Stimulated activated CD4-positive, alpha-beta T cell treated with anti-CD3 and anti-CD28 coated beads, Interleukin-1b, Interleukin-23, amount 100 ng/mL, for 24 hours (primary cell): ENCODE data around the gene CAST.

ENCODE experiments used
- DNase-seq, 4 experiments: peaks; one replicate each; pipeline ENCODE4 v3.0.0-alpha.2; 2020; ENCODE audit warnings: low read depth in 4 of 4, low spot score in 1 of 4

CAST gene

DNA sequence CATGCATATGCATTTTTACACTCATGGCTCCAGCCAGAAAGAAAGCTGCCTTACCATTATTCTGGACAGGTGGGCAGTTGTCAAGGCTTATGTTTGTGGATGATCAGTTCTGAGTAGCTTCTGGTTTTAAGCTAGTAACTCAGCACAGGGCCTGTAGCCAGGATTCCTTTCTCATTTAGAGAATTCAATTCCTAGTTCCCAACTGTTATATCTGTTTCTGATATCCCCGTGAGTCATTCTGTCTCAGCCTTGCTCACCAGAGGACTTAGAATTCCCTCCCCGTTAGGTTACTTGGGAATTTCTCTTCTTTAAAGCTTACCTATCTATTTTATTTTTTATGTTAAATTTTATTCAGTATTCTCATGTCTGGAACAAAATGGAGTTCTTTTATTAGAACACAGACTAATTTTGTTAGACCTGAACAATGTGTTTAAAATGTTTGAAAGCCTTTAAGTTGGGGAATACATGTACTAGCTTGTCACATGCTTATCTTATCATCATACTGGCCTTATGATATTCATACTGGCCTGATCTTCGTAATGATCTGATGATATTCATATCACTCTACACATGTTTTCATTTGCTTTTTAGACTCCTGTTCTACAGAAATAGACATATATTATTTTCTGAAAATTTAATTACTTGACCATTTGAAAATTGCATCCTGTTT lies 47.1 kb downstream of the CAST start:
- no peak for DNase-seq

DNA sequence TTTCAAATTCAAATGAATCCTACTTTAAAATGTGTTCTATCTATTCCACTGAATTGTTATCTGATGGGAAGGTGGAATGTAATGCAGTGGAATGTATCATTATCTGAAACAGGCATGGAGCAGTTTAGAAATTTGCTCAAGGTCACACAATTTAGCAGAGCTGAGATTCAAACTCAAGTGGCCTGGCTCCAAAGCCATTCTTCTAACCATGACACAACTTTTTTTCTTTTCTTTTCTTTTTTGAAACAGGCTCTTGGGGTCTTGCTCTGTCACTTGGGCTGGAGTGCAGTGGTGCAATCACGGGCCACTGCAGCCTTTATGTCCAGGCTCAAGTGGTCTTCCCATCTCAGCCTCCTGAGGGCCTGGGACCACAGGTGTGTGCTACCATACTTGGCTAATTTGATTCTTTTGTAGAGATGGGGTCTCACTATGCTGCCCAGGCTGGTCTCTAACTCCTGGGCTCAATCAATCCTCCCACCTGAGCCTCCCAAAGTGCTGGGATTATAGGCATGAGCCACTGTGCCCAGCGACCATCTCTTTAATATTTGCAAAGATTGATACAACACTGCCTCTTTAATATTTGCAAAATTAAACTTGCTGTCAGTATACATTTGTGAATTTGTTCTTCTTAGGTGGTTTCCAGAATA lies 50.0 kb downstream of the CAST start:
- no peak for DNase-seq

DNA sequence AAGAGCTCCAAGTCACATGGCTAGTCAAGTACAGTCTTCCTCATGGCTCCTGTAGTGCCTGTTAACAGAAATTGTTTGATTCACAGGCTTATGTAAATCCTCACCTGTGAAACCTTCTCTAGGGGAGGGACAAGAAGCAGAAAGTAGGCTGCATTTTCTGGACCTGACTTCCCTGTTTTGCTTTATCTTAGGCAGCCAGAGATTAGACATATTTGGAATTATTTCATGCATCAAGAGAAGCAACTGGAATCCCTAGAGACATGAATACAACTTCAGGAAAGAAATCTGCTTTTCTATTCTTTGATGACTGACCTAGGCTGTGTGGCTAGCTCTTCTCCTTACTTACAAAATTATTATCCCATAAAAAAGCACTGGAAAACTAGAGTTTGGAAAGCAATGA lies 52.3 kb downstream of the CAST start:
- no peak for DNase-seq

DNA sequence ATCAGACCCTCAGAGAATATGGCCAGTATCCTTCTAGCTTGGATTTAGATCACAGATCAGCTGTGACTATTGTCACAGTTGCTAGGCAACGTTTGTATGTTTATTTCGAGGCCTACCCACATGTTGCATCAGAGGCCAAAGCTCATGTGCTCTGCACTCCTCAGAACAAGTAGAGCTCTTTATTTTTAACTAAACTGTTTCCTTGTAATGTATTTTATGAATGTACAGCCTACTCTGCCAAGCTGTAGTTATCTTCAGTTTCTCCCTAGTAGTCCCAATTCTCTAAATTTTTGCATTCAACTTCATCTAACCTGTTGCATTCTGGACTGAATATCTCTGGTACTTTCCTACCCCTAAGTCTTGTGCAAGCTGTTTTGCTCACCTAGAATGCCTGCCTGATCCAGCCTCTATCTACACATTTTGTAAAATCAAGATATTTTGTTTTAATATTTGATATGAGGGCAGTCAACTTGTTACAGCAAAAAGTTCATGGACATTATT lies 52.8 kb downstream of the CAST start:
- no peak for DNase-seq

DNA sequence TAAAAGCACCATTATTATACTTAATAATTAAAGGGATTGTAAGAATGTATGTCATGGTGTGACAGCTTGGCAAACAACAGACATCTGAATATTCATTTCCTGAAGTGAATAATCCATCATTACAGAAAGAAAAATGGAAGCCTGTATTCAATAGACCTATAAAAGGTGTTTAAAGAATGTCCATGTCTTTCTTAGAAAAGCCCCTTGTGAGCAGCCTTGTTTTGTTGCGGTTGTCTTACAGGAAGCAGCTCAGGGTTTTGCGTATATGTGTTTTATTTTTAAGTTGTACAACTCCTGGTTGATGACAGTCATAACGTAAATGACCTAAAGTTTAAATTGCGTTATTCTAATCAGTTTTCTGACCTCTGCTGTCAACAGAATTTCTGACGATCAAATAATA lies 53.8 kb downstream of the CAST start:
- no peak for DNase-seq

DNA sequence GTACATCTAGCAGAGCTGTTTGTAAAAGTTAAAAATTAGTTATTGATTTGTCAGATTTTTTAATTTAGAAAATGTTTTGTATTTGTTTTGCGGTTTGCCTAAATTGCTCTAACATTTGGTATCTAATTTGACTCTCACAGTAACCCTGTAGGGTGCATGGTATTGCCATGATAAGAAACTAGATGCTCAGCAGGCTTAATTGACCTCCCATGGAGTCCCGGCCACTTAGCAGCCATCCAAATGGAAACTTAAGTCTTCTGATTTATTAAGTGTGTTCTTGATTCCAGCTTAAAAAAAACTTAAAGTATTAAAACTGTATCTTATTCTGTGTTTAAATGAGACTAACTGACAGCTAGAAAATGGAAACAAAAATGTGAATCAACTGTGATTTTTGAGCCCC lies 54.5 kb downstream of the CAST start:
- no peak for DNase-seq

DNA sequence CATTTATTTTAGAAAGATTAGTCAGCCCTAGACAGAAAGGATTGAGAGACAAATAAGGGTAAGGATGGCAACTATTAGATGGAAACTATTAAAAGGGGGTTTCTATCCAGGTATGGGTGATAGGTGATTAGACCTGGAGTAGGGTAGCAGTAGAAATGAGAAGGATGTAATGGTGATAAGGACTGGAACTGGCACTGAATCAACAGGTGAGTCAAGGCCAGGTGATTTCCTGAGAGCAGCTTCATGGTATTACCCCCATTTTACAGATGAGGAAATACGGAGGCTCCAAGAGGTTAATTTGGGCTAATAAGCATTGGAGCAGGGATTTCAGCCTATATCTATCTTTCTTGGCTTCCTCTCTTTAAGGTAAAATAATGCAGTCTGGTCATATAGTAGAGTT lies 55.7 kb downstream of the CAST start:
- DNase-seq: no peak

DNA sequence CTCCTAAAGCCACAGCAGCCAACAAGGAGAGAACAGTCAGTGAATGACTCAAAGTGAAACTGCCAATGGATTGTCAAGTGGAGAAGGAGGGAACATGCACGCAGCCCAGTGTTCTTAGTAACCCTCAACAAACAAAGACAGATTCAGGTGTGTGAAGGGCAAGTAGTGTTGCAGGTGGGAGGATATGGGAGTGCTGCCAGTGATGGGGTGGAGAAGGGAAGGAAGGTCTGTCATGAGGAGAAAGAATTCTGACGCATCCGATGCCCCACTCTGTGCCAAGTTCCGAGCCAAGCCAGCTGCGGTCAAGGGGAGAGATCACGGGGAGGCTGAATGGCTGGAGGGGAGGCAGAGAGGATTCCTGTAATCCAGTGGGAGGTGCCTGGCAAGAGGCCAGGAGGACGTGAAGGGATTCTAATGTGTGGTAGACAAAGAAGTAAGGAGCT lies 56.5 kb downstream of the CAST start:
- DNase-seq: no peak

DNA sequence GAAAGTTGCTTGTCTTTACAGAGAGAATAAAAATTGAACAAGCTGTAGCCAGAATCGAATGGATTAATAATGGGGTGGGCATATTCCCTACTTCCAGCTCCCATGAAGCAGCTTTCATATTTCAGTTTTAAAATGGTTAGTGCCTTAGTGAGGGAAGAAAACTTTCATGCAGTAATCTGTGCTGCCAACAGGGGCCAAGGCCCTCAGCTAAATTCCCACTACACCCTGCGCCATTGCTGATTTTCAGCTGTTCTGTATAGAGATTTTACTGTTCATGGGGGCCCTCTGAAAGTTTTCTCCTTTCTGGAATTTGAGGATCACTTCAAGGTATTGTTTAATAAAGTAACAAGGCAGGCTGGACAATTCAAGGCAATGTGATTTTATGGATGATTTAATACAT lies 58.2 kb downstream of the CAST start:
- no peak for DNase-seq

DNA sequence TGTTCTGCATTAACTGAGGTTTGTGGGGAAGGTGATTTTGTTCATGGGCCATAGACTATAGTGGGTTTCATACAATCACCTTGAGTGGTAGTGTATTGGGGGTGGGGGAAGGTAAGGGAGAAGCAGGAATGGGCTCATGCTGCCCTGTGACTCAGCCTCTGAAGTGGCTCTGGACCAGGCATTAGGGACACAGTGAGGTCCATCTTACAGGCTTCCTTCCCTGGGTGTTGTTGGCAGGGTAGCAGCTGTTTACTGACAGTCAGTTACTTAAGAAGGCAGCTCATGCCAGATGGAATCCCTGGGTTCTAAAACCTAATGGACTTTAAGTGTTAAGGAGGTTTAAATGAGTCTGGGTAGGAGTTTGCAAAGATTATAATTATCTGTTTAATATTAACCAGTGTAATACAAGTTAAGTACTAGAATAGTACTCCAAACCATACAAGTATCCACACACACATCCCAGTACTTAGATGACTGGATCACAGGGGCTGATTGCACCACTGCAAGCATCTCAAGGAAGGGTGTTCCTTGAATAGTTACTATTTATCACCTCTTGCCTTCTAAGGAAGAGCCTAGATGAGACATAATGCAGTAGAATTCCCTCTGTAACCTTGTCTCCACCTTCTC lies 59.3 kb downstream of the CAST start:
- DNase-seq: no peak

DNA sequence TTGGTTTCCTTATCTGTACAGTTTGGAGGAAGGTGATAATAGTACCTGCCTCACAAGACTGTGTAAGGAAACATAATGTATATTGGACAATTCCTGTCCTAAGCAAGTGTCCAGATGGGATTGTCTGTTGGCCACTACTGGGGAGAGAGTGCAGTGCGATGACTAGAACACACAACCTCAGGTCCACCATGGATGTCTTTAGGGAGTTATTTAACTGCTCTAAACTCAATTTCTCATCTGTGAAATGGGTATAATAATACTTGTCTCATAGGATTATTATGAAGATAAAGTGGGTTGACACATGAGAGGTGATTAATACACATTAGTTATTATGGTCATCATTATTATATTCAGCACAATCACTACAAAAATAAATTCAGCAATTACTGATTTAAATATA lies 63.1 kb downstream of the CAST start:
- DNase-seq: no peak

DNA sequence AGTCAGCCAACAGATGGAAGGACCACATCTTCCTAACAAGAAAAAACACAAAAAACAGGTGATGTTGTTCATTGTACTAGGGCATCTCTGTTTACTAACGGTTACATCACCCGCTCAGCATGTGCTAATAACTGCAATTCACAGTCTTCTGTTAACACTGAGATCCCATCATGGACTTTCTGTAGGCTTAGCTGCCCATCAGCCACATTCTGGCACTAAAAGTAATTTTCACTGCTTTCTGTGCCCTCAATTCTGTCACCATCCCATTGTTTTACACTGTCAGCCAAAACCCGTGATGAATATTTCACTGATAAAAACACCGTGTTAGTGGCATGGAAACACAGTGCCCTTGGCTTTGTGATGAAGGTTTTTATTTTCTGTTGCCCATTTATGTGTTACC lies 64.6 kb downstream of the CAST start:
- DNase-seq: no peak

DNA sequence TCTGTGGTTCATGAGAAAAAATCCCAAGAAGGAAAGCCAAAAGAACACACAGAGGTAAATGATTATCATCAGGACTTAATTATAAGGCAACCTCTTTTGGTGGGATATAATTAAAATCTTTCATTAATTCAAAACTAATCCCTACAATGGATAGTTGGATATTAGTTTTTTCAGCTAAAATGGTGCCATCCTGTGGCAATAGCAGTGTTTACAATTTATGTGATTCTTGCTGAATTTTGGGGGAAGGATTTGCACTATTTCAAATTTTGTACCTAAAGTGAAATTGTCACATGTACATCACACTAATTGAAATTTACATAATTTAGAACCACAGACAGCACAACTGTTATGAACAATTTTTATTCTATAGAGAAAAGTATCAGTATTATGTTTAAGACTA lies 67.0 kb downstream of the CAST start:
- DNase-seq: no peak

DNA sequence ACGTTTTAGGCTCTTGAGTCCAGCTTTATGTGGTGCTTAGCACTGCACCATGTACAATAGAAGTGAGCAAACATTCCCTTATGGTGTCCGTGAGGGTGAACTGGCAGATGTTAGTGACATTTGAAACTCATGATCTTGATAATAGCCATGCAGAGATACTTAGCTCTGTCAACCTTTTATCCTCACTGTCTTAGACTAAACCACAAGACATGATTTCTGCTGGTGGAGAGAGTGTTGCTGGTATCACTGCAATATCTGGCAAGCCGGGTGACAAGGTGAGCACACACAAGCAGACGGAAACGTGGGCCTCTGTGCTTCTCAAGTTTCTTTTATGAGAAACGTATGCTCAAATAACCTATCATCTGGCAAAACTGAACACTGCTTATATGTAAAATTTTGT lies 68.4 kb downstream of the CAST start:
- no peak for DNase-seq

DNA sequence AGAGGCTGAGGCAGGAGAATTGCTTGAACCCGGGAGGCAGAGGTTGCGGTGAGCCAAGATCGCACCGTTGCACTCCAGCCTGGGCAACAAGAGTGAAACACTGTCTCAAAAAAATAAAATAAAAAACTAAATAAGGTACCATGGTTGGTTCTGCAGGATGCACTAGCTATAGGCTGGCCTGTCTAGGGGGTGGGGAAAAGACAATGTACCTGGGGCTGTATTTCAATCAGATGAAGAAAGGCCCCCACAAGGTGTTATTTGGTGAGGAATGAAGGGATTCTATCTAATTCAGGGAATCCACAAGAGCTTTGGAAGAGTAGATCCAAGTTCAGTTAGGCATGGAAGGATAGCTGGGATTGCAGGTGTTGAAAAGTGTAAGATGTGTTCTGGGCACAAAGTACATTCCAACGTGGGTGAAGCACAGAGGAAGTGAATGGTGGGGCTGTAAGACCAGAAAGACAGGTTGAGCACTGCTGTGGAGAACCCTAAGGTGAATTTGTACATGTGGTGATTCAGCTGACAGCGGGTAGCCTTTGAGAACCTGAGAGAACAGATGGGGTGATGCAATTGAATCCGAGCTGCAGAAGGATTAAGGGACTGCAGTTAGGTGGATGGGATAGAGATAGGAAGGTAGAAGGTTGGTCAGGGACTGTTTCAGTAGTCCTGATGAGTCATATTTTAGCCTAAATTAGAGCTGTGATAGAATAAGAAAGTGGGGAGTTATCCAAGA lies 71.8 kb downstream of the CAST start:
- DNase-seq: no peak

DNA sequence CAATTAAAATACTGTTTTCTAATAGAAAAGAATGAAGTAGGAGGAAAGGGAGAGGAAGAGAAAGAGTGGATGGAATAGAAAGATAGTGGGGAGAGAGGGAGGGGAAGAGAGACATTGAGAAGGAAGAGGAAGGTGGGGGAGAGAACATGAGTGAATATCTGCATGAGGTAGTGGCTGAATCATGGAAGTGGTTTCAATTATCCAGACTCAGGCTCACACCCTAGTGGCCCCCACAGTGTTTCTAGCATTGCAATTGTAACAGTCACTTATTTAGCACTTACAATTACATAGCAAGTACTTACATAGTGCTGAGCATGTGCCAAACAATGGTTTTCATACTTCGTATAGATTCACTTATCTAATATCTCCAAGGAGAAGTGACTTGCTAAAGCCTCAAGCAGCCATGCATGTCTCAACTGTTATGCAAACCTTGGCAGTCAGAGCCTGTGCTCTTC lies 72.7 kb downstream of the CAST start:
- DNase-seq: no peak

DNA sequence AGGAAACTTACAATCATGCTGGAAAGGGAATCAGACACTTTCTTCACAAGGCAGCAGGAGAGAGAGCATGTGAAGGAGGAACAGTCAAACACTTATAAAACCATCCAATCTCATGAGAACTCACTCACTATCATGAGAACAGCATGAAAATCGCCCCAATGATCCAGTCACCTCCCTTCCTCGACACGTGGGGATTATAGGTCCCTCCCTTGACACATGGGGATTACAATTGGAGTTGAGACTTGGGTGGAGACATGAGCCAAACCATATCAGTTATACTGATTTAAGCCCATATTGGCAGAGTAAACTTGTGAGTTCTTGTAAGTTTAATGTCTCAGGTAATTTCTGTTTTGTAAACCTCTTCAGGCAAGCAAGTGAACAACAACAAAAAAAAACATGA lies 74.8 kb downstream of the CAST start:
- no peak for DNase-seq

DNA sequence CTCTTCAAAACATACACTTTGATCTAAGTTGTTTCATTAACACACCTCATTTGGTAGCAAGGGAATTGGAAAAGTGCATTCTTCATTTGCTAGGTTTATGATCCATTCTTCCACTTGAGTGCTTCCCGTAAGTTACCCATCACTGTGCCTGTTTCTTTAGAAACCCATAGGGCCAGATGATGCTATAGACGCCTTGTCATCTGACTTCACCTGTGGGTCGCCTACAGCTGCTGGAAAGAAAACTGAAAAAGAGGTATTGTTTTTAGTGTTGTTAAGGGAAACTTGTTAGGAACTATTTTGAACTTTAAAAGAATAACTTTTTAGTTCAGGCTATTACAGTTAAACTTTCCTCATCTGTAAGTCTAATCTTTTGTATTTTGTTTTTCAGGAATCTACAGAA lies 78.9 kb downstream of the CAST start:
- no peak for DNase-seq

DNA sequence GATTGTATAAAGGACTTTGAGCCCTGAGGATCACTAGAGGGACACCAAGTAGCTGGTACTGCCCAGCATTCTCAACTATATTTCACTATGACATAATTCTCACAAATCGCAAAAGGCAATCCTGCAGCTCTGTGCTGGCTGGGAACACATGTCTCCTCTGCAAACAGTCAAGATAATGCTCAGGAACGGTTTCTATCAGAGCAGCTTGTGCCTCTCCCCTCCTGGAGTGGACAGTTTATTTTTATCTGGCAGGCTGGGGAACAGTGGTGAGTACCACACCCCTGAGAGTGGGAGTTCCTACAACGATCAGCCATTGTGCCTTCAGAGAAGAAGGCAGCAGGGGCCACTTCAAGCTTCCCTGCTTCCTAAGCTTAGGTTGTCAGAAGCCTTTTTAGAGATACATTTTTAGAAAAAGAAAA lies 79.7 kb downstream of the CAST start:
- no peak for DNase-seq

DNA sequence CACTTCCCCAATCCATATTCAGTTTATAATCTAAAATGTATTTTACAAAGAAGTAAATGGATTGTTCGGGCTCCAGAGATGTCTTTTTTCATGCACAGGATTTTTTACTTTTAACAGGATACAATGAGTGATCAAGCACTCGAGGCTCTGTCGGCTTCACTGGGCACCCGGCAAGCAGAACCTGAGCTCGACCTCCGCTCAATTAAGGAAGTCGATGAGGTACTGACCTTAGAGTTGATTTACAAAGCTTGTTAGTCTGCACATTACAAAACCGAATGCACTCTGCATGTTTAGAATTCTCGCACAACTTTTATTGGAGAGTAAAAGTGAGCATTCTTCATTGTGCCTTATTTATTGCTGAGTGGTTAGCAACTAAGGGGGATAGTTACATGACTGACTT lies 80.4 kb downstream of the CAST start:
- DNase-seq: no peak

DNA sequence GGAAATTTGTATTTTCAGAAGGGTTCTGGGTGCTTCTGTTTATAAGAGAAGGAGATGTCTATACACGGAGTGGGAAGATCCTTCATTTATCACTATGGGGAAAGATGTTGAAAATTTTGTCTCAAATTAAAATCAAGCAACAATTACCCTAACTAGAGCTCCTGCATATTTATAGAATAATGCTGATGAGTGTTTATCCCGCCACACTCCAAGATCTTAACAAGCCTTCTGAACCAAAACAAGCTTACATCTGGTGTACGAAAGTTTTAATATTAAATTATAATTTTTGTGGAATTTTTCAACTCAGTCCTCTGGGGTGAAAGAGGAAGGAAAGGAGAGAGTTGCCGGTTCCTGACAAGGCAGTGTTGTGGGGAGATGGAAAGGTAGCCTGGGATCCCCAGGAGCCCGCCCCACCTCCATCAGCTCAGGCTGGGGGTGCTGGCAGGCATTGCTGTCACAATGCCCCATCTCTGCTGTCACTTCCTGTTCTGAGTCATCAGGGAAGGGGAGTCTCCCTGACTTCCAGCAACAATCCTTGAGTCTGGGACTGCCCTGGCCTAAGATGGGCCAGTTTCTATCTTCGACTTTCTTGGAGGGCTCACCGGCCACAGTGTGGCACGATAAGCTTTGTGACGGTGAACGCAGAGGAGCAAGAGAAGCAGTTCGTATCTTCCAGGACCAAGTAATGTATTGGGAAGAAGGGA lies 81.0 kb downstream of the CAST start:
- DNase-seq: no peak
